Measurements from ENCODE around the gene BCL11A.
A peak's percentile ranks its signal among the peaks of the same experiment; 100 is the strongest.

The BCL11A gene

GRCh38 chr2:60553495-60554073, at the start of gene BCL11A:
TSS of gene BCL11A (minus strand) at chr2:60553654. CDS start at chr2:60553270, 384 bp downstream.
- DNase-seq (ENCODE audit: extremely low read depth, low read depth), result peak; percentile 80
- peak within 1 kb of the TSS; percentile 64 for H3K4me3 ChIP-seq (replicated peaks; ENCODE audit: low read depth, low read length)
- TF ChIP-seq CTCF (IDR thresholded peaks at IDR 0.05; ENCODE audit: low read depth, low read length, missing control alignments), result no peak

- no peak overlapping the region for H3K4me3 ChIP-seq (replicated peaks; ENCODE audit: low read depth, low read length)
- no peak for TF ChIP-seq CTCF (IDR thresholded peaks at IDR 0.05; ENCODE audit: low read depth, low read length, missing control alignments)
- no peak for DNase-seq (ENCODE audit: extremely low read depth, low read depth)
These were observed 49.5 kb upstream of the BCL11A start for GRCh38 chr2:60602828-60603532.

GRCh38 chr2:60602388-60602787, 48.9 kb upstream of the BCL11A start:
- DNase-seq (ENCODE audit: extremely low read depth, low read depth), result no peak
- TF ChIP-seq CTCF (IDR thresholded peaks at IDR 0.05; ENCODE audit: low read depth, low read length, missing control alignments), result no peak
- no peak overlapping the region for H3K4me3 ChIP-seq (replicated peaks; ENCODE audit: low read depth, low read length)

GRCh38 chr2:60598271-60598670, 44.8 kb upstream of the BCL11A start:
- no peak overlapping the region for H3K4me3 ChIP-seq (replicated peaks; ENCODE audit: low read depth, low read length)
- TF ChIP-seq CTCF (IDR thresholded peaks at IDR 0.05; ENCODE audit: low read depth, low read length, missing control alignments), result no peak
- DNase-seq (ENCODE audit: extremely low read depth, low read depth), result no peak

GRCh38 chr2:60597346-60597745, 43.9 kb upstream of the BCL11A start:
- no peak for DNase-seq (ENCODE audit: extremely low read depth, low read depth)
- TF ChIP-seq CTCF (IDR thresholded peaks at IDR 0.05; ENCODE audit: low read depth, low read length, missing control alignments), result no peak

GRCh38 chr2:60596411-60596810, 43.0 kb upstream of the BCL11A start:
- no peak for DNase-seq (ENCODE audit: extremely low read depth, low read depth)
- no peak for TF ChIP-seq CTCF (IDR thresholded peaks at IDR 0.05; ENCODE audit: low read depth, low read length, missing control alignments)
- no peak overlapping the region for H3K4me3 ChIP-seq (replicated peaks; ENCODE audit: low read depth, low read length)

More at GRCh38 chr2:60597346-60597745, 43.9 kb upstream of the BCL11A start:
- H3K4me3 ChIP-seq (replicated peaks; ENCODE audit: low read depth, low read length), result no peak overlapping the region
